ENCODE measurements around the gene BAHD1. TPM values are rescaled to one million over a fixed set of nuclear protein-coding genes. Genes with fewer than 3 reads are reported as not detected.
A peak's percentile ranks its signal among the peaks of the same experiment; 100 is the strongest.

The BAHD1 gene
- total RNA-seq, 1 experiment from 2014 or later, result 49.1 TPM

DNA sequence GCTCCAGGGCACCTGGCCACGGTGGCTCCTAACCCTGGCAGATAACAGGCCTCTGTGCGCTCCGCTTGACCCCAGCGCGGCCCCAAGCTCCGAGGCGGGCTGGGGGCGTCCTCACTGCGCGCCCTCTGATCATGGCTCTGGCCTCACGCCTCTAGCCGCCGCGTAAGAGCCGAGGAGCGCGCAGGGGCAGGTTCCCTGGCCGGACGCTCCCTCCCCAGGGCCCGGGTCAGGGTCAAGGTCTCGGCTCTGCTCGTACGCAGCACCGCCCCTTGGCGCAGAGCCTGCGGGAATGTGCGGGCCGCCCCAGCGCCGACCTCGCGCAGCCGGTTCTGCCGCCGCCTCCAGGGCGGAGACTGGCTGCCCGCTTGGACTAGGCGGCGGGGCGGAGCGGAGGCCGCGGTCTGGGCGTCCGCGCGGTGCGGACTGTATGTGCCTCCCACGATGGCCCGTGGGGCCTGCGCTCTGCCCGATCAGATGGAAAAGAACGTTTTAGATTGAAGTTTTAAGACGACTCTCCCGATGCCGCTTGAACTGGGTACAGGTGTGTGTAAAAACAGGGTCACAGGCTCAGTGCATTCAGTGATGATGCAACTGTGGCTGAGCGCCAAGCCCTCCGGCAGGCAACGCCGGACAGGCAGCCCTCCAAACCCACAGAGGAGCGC, 70.8 kb downstream of the BAHD1 start (continued):
- TF ChIP-seq, protein P1, sequence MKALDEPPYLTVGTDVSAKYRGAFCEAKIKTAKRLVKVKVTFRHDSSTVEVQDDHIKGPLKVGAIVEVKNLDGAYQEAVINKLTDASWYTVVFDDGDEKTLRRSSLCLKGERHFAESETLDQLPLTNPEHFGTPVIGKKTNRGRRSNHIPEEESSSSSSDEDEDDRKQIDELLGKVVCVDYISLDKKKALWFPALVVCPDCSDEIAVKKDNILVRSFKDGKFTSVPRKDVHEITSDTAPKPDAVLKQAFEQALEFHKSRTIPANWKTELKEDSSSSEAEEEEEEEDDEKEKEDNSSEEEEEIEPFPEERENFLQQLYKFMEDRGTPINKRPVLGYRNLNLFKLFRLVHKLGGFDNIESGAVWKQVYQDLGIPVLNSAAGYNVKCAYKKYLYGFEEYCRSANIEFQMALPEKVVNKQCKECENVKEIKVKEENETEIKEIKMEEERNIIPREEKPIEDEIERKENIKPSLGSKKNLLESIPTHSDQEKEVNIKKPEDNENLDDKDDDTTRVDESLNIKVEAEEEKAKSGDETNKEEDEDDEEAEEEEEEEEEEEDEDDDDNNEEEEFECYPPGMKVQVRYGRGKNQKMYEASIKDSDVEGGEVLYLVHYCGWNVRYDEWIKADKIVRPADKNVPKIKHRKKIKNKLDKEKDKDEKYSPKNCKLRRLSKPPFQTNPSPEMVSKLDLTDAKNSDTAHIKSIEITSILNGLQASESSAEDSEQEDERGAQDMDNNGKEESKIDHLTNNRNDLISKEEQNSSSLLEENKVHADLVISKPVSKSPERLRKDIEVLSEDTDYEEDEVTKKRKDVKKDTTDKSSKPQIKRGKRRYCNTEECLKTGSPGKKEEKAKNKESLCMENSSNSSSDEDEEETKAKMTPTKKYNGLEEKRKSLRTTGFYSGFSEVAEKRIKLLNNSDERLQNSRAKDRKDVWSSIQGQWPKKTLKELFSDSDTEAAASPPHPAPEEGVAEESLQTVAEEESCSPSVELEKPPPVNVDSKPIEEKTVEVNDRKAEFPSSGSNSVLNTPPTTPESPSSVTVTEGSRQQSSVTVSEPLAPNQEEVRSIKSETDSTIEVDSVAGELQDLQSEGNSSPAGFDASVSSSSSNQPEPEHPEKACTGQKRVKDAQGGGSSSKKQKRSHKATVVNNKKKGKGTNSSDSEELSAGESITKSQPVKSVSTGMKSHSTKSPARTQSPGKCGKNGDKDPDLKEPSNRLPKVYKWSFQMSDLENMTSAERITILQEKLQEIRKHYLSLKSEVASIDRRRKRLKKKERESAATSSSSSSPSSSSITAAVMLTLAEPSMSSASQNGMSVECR (CRISPR knock-in tag; IDR thresholded peaks at IDR 0.05; ENCODE audit: borderline replicate concordance), result peak; percentile 84
- TF ChIP-seq ZNF425 (CRISPR knock-in tag; conservative IDR thresholded peaks at IDR 0.05), result no peak
- TF ChIP-seq, protein P2, sequence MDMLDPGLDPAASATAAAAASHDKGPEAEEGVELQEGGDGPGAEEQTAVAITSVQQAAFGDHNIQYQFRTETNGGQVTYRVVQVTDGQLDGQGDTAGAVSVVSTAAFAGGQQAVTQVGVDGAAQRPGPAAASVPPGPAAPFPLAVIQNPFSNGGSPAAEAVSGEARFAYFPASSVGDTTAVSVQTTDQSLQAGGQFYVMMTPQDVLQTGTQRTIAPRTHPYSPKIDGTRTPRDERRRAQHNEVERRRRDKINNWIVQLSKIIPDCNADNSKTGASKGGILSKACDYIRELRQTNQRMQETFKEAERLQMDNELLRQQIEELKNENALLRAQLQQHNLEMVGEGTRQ (CRISPR knock-in tag; IDR thresholded peaks at IDR 0.05), result no peak
- TF ChIP-seq SMAD3 (CRISPR knock-in tag; IDR thresholded peaks at IDR 0.05; ENCODE audit: borderline replicate concordance), result 0 out of 2 replicates have a peak, but pooled peaks have one; percentile 36
- TF ChIP-seq ZNF121 (CRISPR knock-in tag; IDR thresholded peaks at IDR 0.05), result no peak
- TF ChIP-seq ATF3 (CRISPR knock-in tag; conservative IDR thresholded peaks at IDR 0.05), result peak; percentile 82; the same call in 1 of the 2 replicates
- TF ChIP-seq, protein P3, sequence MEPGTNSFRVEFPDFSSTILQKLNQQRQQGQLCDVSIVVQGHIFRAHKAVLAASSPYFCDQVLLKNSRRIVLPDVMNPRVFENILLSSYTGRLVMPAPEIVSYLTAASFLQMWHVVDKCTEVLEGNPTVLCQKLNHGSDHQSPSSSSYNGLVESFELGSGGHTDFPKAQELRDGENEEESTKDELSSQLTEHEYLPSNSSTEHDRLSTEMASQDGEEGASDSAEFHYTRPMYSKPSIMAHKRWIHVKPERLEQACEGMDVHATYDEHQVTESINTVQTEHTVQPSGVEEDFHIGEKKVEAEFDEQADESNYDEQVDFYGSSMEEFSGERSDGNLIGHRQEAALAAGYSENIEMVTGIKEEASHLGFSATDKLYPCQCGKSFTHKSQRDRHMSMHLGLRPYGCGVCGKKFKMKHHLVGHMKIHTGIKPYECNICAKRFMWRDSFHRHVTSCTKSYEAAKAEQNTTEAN (CRISPR knock-in tag; IDR thresholded peaks at IDR 0.05), result peak; percentile 63; the same call in 1 of the 2 replicates
- TF ChIP-seq, protein P4, sequence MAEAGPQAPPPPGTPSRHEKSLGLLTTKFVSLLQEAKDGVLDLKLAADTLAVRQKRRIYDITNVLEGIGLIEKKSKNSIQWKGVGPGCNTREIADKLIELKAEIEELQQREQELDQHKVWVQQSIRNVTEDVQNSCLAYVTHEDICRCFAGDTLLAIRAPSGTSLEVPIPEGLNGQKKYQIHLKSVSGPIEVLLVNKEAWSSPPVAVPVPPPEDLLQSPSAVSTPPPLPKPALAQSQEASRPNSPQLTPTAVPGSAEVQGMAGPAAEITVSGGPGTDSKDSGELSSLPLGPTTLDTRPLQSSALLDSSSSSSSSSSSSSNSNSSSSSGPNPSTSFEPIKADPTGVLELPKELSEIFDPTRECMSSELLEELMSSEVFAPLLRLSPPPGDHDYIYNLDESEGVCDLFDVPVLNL (CRISPR knock-in tag; IDR thresholded peaks at IDR 0.05; ENCODE audit: borderline replicate concordance, low read depth), result no peak
- TF ChIP-seq CREM (CRISPR knock-in tag; IDR thresholded peaks at IDR 0.05), result no peak
- TF ChIP-seq ZBTB21 (CRISPR knock-in tag; IDR thresholded peaks at IDR 0.05; ENCODE audit: borderline replicate concordance), result 0 out of 2 replicates have a peak, but pooled peaks have one; percentile 69
- no peak for TF ChIP-seq FOXJ3 (CRISPR knock-in tag; IDR thresholded peaks at IDR 0.05; ENCODE audit: borderline replicate concordance)
- TF ChIP-seq KAT7 (CRISPR knock-in tag; IDR thresholded peaks at IDR 0.05; ENCODE audit: borderline replicate concordance), result peak; percentile 98
- TF ChIP-seq ETV6 (CRISPR knock-in tag; IDR thresholded peaks at IDR 0.05), result peak; percentile 75; the same call in 1 of the 2 replicates
- TF ChIP-seq RELA (CRISPR knock-in tag; IDR thresholded peaks at IDR 0.05; ENCODE audit: borderline replicate concordance), result 0 out of 2 replicates have a peak, but pooled peaks have one; percentile 54
- TF ChIP-seq FOXP4 (CRISPR knock-in tag; IDR thresholded peaks at IDR 0.05), result peak; percentile 46
- TF ChIP-seq MLX (CRISPR knock-in tag; IDR thresholded peaks at IDR 0.05), result no peak
- no peak for TF ChIP-seq ZNF281 (CRISPR knock-in tag; IDR thresholded peaks at IDR 0.05)
- peak; percentile 42; the same call in 1 of the 2 replicates for TF ChIP-seq FOXK1 (CRISPR knock-in tag; IDR thresholded peaks at IDR 0.05)
- 0 out of 2 replicates have a peak, but pooled peaks have one; percentile 65 for TF ChIP-seq ESRRA (CRISPR knock-in tag; IDR thresholded peaks at IDR 0.05; ENCODE audit: borderline replicate concordance)
- TF ChIP-seq MAX (CRISPR knock-in tag; IDR thresholded peaks at IDR 0.05), result peak; percentile 91
- TF ChIP-seq TEAD1 (CRISPR knock-in tag; IDR thresholded peaks at IDR 0.05), result peak; percentile 80

Measured in WTC11 (cell line).